A549 (cell line): ENCODE results near the gene ADGRL3. TPM values are rescaled to one million over a fixed set of nuclear protein-coding genes. Genes with fewer than 3 reads are reported as not detected.
"Not testable (repeated sequence)": the region's sequence is repeated elsewhere in the genome, so short reads cannot be mapped to it uniquely, and the experiment has no call there.

Experiments
- ATAC-seq, 2 experiments: fragments of 200-7000 bp in 1 of 2; fragments of >200 bp in 1 of 2; cut with Nextera tagmentation in 1 of 2; cut with Tn5 transposase in 1 of 2; 3 replicates each; pipeline versions ENCODE4 v1.8.0 to v1.9.1; 2018 to 2020; ENCODE audit warnings: mild to moderate bottlenecking in 1 of 2, moderate library complexity in 1 of 2
- CTCF ChIA-PET: fragments of 300-600 bp; sonication (Branson Sonifier 250); formaldehyde crosslinking; extraction: SDS; loops from one replicate; lab custom pipeline; 2021; ENCODE audit warnings: antibody characterized with exemption, inconsistent platforms; lab: Yijun Ruan, JAX
- POLR2A ChIA-PET: fragments of 350-600 bp; formaldehyde crosslinking; extraction: SDS; loops from one replicate; lab custom pipeline; 2021; ENCODE audit warnings: antibody characterized with exemption, inconsistent platforms; lab: Yijun Ruan, JAX
- DNase-seq, 2 experiments: peaks; one replicate each; pipeline versions ENCODE4 v3.0.0 to v3.0.0-alpha.2; 2011 to 2016; ENCODE audit warnings: low read depth in 1 of 2, low spot score in 1 of 2
- FAIRE-seq: peaks from 2 replicates; lab custom pipeline; 2011; peaks lifted over from hg19 to GRCh38; lab: Jason Lieb, UNC
- H3K27ac ChIP-seq, 2 experiments: fragments of >200 bp; sonication (Bioruptor Twin); formaldehyde crosslinking; 3 replicates each; pipeline ENCODE4 v1.5.1; 2016 to 2017
- H3K4me1 ChIP-seq: fragments of >200 bp; sonication (Bioruptor Twin); formaldehyde crosslinking; 3 replicates; pipeline ENCODE4 v1.6.1; 2016
- H3K4me2 ChIP-seq: fragments of >200 bp; sonication (Bioruptor Twin); formaldehyde crosslinking; 3 replicates; pipeline ENCODE4 v1.6.1; 2016
- H3K4me3 ChIP-seq: fragments of >200 bp; sonication (Bioruptor Twin); formaldehyde crosslinking; 3 replicates; pipeline ENCODE4 v1.5.1; 2016
- H3K9me3 ChIP-seq: fragments of >200 bp; sonication (Bioruptor Twin); formaldehyde crosslinking; 3 replicates; pipeline ENCODE4 v1.6.1; 2016
- BHLHE40 ChIP-seq: IDR thresholded peaks from 2 replicates; pipeline ENCODE4 v1.6.1; 2012; ENCODE audit warnings: low read depth, low read length, inconsistent platforms
- CBX8 ChIP-seq: fragments of 200-600 bp; sonication (generic); IDR thresholded peaks from 2 replicates; pipeline ENCODE4 v1.6.1; 2016
- CEBPB ChIP-seq, 2 experiments: fragments of >200 bp in 1 of 2; sonication (Bioruptor Twin) in 1 of 2; formaldehyde crosslinking in 1 of 2; IDR thresholded peaks; 2 replicates each; pipeline ENCODE4 v1.6.1; 2012 to 2016
- EHF ChIP-seq: fragments of 250-450 bp; sonication (Bioruptor Pico); IDR thresholded peaks from 2 replicates; pipeline ENCODE4 v1.5.0; 2020; ENCODE audit warnings: mild to moderate bottlenecking
- EHMT2 ChIP-seq: fragments of 200-600 bp; sonication (generic); IDR thresholded peaks from 2 replicates; pipeline ENCODE4 v1.6.1; 2016; ENCODE audit warnings: antibody characterized with exemption, low read depth, mild to moderate bottlenecking, moderate library complexity
- ELK1 ChIP-seq: fragments of 150-350 bp; IDR thresholded peaks from 2 replicates; pipeline ENCODE4 v1.6.1; 2014; ENCODE audit warnings: low read depth, mild to moderate bottlenecking, low read length
- FOXS1 ChIP-seq: fragments of 250-450 bp; sonication (Bioruptor Pico); IDR thresholded peaks from 2 replicates; pipeline ENCODE4 v1.5.0; 2020; ENCODE audit warnings: mild to moderate bottlenecking, moderate library complexity
- HDAC2 ChIP-seq: fragments of 200-600 bp; sonication (generic); IDR thresholded peaks from 2 replicates; pipeline ENCODE4 v1.6.1; 2016
- HOXA7 ChIP-seq: fragments of 250-450 bp; sonication (Bioruptor Pico); IDR thresholded peaks from 2 replicates; pipeline ENCODE4 v1.5.0; 2020; ENCODE audit warnings: mild to moderate bottlenecking, moderate library complexity
- MAFK ChIP-seq: fragments of 450-650 bp; IDR thresholded peaks from 2 replicates; pipeline ENCODE4 v1.6.1; 2014; ENCODE audit not compliant: partially characterized antibody
- NFE2L2 ChIP-seq: fragments of 150-350 bp; conservative IDR thresholded peaks from 2 replicates; pipeline ENCODE4 v1.6.1; 2014; ENCODE audit warnings: low read length
- PHF8 ChIP-seq: fragments of 200-600 bp; sonication (generic); IDR thresholded peaks from 2 replicates; pipeline ENCODE4 v1.6.1; 2016; ENCODE audit warnings: low read depth, mild to moderate bottlenecking, antibody characterized with exemption, moderate library complexity, borderline replicate concordance
- RARB ChIP-seq: fragments of 250-450 bp; sonication (Bioruptor Pico); IDR thresholded peaks from 2 replicates; pipeline ENCODE4 v1.8.0; 2021; ENCODE audit warnings: mild to moderate bottlenecking, moderate library complexity
- WGBS: methylation state at CpG from one replicate; pipeline ENCODE4 v1.1.6; 2017; ENCODE audit errors: missing lambda C conversion rate; 5-methylcytosine and 5-hydroxymethylcytosine counted together
- polyA plus RNA-seq, 4 experiments: library from polyadenylated mRNA; depleted of rRNA in 3 of 4; stranded (reverse); fragments of >200 nt; fragmentation: RNase III in 1 of 4; extraction: RNeasy Plus Mini Kit Qiagen cat#74134 plus additional on column Dnase treatment in 1 of 4; gene quantifications; 2 replicates in 3 of 4; 3 replicates in 1 of 4; pipeline ENCODE4 v1.2.3, GENCODE V29; 2011 to 2017
- TF ChIP-seq, protein P1 (sequence below): fragments of 250-450 bp; sonication (Bioruptor Pico); IDR thresholded peaks from 2 replicates; pipeline ENCODE4 v1.5.0; 2021; ENCODE audit warnings: mild to moderate bottlenecking, moderate library complexity, borderline replicate concordance
- TF ChIP-seq, protein P2 (sequence below): IDR thresholded peaks from 2 replicates; pipeline ENCODE4 v1.6.1; 2012
- TF ChIP-seq, protein P3 (sequence below): fragments of 200-600 bp; sonication (generic); IDR thresholded peaks from 2 replicates; pipeline ENCODE4 v1.6.1; 2016; ENCODE audit warnings: antibody characterized with exemption, mild to moderate bottlenecking, moderate library complexity

ADGRL3 gene
- polyA plus RNA-seq, 2 of the 4 experiments (the other 2 are of a cell fraction): 0.05 to 0.12 TPM

GRCh38 chr4:61350932-61351331, 150.8 kb downstream of the ADGRL3 start:
- POLR2A ChIA-PET: no interaction called here
- no peak for DNase-seq
- no peak for FAIRE-seq
- TF ChIP-seq CBX8 (no peak), MAFK (peak; percentile 35), RARB (no peak), EHF (CRISPR knock-in tag) (no peak), NFE2L2 (no peak), HDAC2 (no peak), HOXA7 (CRISPR knock-in tag) (no peak)
- TF ChIP-seq, all 56 proteins: peak for 1
- ATAC-seq: no peak
- H3K4me2 ChIP-seq: no peak overlapping the region
- CTCF ChIA-PET: no interaction called here
- no peaks in the 10 kb centered on the region for H3K9me3 ChIP-seq
- H3K4me3 ChIP-seq: no peak overlapping the region
- H3K27ac ChIP-seq: no peak overlapping the region
- no peaks in the 10 kb centered on the region for H3K4me1 ChIP-seq

- H3K27ac ChIP-seq: no peak overlapping the region
- POLR2A ChIA-PET: no interaction called here
- TF ChIP-seq BHLHE40 (no peak), CEBPB (IDR thresholded peaks at IDR 0.05) (no peak), ELK1 (no peak), FOXS1 (CRISPR knock-in tag) (no peak), EHMT2 (no peak), PHF8 (no peak)
- TF ChIP-seq, protein P1, sequence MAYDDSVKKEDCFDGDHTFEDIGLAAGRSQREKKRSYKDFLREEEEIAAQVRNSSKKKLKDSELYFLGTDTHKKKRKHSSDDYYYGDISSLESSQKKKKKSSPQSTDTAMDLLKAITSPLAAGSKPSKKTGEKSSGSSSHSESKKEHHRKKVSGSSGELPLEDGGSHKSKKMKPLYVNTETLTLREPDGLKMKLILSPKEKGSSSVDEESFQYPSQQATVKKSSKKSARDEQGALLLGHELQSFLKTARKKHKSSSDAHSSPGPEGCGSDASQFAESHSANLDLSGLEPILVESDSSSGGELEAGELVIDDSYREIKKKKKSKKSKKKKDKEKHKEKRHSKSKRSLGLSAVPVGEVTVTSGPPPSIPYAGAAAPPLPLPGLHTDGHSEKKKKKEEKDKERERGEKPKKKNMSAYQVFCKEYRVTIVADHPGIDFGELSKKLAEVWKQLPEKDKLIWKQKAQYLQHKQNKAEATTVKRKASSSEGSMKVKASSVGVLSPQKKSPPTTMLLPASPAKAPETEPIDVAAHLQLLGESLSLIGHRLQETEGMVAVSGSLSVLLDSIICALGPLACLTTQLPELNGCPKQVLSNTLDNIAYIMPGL: no peak
- TF ChIP-seq, protein P2, sequence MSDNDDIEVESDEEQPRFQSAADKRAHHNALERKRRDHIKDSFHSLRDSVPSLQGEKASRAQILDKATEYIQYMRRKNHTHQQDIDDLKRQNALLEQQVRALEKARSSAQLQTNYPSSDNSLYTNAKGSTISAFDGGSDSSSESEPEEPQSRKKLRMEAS: no peak
- TF ChIP-seq, protein P3, sequence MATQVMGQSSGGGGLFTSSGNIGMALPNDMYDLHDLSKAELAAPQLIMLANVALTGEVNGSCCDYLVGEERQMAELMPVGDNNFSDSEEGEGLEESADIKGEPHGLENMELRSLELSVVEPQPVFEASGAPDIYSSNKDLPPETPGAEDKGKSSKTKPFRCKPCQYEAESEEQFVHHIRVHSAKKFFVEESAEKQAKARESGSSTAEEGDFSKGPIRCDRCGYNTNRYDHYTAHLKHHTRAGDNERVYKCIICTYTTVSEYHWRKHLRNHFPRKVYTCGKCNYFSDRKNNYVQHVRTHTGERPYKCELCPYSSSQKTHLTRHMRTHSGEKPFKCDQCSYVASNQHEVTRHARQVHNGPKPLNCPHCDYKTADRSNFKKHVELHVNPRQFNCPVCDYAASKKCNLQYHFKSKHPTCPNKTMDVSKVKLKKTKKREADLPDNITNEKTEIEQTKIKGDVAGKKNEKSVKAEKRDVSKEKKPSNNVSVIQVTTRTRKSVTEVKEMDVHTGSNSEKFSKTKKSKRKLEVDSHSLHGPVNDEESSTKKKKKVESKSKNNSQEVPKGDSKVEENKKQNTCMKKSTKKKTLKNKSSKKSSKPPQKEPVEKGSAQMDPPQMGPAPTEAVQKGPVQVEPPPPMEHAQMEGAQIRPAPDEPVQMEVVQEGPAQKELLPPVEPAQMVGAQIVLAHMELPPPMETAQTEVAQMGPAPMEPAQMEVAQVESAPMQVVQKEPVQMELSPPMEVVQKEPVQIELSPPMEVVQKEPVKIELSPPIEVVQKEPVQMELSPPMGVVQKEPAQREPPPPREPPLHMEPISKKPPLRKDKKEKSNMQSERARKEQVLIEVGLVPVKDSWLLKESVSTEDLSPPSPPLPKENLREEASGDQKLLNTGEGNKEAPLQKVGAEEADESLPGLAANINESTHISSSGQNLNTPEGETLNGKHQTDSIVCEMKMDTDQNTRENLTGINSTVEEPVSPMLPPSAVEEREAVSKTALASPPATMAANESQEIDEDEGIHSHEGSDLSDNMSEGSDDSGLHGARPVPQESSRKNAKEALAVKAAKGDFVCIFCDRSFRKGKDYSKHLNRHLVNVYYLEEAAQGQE: no peak
- TF ChIP-seq, all 56 proteins: peak for 0
- DNase-seq (no peak), ATAC-seq (no peak), FAIRE-seq (no peak)
- Histone ChIP-seq H3K9me3 (no peaks in the 10 kb centered on the region), H3K4me3 (no peak overlapping the region), H3K4me2 (no peak overlapping the region), H3K4me1 (no peaks in the 10 kb centered on the region)
- 35% methylated on average over 1 of the region's 1 CpG for WGBS
- CTCF ChIA-PET: no interaction called here
Observed at GRCh38 chr4:61356696-61357095, 156.6 kb downstream of the ADGRL3 start.

DNA sequence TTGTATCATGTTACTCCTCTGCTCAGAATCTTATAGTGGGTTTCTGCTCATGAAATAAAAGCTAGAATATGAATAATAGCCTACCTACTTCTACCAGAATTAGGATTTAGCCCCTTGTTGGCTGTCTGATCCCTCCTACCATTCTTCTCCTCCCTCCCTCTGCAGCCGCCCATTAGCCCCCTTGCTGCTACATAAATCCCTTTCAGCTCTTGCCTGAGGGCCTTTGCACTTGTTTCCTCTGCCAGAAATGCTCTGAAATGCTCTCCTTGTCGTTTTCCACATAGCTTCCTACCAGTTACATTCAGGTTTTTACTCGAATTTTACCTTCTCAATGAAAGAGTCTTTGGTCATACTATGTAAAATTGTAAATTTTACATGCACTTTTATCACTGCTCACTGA, 159.2 kb downstream of the ADGRL3 start:
- DNase-seq (no peak), ATAC-seq (no peak)
- no peak overlapping the region for H3K4me2 ChIP-seq
- no peak overlapping the region for H3K4me3 ChIP-seq
- 13% methylated on average over 3 of the region's 3 CpGs for WGBS
- TF ChIP-seq HDAC2: no peak
- TF ChIP-seq, all 56 proteins: peak for 0
- Histone ChIP-seq H3K9me3 (no peaks in the 10 kb centered on the region), H3K4me1 (no peaks in the 10 kb centered on the region), H3K27ac (no peak overlapping the region)
- FAIRE-seq: no peak
- CTCF ChIA-PET: no interaction called here
- POLR2A ChIA-PET: no interaction called here

- 61% methylated on average over 13 of the region's 26 CpGs for WGBS
- H3K9me3 ChIP-seq, POLR2A ChIA-PET, FAIRE-seq, H3K4me3 ChIP-seq, H3K27ac ChIP-seq, CTCF ChIA-PET, ATAC-seq, DNase-seq, H3K4me1 ChIP-seq, H3K4me2 ChIP-seq: not testable (repeated sequence)
Observed at GRCh38 chr4:61372817-61373216, 172.7 kb downstream of the ADGRL3 start.
